ENCODE measurements around the gene MBD2.

MBD2 gene

DNA sequence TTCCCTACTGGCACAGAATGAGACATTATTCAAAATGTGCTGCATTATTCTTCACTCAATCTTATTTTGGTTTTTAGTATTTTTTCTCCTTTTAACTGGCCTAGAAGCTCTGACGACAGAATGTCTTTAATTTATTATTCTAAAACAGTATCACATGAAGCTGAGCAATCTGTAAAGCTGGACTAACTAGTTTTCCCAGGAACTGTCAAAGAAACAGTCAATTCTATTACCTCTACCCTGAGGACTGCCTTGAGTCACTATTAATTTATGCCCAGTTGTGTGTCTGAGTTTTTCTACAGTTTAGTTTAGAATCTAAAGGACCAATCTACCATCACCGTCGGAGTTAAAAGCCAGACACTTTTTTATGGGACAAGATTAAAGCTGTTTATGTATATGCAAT is 31.6 kb downstream of the MBD2 start:
- no peak for DNase-seq

GRCh38 chr18:54192415-54192814 is 32.1 kb downstream of the MBD2 start:
- no peak for DNase-seq

- no peak for DNase-seq
Measured at GRCh38 chr18:54191352-54191751, 33.1 kb downstream of the MBD2 start.

- DNase-seq: no peak
Measured at GRCh38 chr18:54187372-54187771, 37.1 kb downstream of the MBD2 start.

DNA sequence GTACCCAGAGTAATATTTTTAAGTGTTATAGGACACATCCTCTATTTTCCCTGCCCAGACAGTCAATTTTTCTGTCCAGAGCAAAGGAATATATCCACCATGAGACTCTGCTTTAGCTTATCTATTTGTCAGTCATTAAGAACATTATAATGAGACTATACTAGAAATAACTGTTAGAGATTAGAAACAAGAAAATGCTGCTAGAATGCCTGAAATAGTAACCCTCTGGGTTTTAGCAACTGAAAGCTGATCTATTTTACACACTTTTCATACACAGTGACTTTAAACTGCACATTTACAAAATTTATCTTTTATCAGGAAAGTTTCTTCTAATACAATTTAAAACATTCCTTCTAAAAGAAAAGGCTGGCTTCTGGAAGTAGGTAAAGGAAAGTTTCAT is 39.6 kb downstream of the MBD2 start:
- no peak for DNase-seq

- no peak for DNase-seq
Measured at GRCh38 chr18:54183390-54183789, 41.1 kb downstream of the MBD2 start.

- DNase-seq: no peak
Measured at GRCh38 chr18:54181856-54182602, 42.4 kb downstream of the MBD2 start.

DNA sequence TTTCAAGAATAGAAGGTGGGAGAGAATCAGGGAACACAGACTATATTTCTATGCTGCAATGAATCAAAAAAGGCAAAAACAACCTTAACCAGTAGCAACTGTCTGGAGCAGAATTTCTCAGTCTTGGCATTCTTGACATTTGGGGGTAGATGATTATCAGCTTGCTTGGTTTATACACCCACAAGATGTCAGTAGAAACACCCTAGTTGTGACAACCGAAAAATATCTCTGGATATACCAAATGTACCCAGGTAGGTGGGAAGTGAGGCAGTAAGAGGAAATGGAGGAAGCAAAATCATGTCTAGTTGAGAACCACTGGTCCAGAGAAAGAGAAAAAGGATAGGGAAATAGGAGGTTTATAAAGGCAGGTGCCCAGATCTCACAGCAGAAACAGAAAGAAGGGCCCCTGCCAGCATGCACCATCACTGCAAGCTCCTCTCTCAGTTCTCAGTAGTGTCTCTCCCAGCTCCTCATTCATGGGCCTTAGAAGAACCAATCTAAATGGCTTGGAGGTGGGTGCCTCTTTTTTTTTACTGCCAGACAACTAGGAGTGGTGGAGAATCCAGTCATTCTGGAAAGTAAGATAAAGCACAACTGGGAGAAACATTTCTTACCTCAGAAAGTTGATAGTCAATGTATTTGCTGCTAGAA is 50.4 kb downstream of the MBD2 start:
- DNase-seq: no peak

- DNase-seq: no peak
Measured at GRCh38 chr18:54173250-54173649, 51.2 kb downstream of the MBD2 start.

DNA sequence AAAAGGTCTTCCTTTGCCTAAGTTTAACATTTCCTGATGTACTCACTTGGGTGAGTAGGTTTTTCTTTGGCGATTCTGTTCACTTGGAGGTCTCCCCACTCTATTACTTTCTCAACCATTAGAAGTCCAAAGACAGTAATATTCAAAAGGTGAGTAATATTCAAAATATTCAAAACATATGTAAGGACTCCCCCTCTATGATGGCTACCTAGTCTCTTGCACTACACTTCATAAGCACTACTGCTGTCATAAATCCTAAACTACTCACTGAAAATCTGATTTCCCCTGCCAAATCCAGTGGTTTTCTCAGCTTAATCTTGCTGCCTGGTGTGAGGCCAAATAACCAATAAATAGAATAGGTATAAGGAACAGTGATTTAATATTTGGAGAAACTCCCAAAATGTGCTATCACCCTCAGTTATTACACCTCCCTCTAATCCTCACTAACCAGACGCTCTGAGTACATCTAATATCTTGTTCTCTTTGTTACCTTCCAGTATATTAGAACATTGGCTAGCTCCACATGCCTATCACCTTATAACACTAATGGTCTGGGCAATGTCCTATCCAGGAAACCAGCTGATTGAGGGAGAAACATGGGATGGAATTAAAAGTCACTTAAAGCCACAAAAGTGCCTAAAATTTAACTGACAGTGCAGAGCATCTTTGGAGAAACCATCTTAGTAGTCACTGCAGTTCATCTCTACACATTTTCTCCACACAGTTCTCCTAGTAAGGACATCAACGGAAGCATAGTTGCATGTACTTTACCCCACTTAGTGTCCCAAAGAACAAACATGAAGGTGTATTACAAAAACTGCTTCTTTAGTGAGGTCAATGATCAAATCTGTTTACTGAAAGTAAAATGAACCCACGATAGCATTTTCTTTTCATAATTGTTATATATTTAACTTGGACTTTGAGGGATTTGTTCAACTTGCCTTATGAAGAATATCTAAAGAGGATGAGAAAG is 54.8 kb downstream of the MBD2 start:
- no peak for DNase-seq

DNA sequence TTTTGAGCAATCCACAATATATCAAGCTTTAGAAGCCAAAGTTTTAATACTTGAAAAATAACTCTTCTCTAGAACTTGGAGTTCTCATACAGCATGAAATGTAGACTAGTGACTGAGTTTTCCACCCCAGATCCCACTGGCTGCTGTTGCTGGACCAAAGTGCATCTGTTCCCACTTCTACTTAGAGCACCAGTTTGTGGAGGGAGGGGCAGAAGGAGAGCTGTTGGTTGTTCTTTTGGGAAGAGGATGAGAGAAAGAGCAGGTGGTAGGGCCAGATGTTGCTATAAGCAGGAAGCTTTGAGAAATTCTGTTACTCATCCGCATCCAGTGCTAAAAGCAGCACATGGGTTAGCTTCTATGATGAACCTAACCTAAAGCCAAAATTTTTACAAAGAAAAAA is 59.0 kb downstream of the MBD2 start:
- no peak for DNase-seq

DNA sequence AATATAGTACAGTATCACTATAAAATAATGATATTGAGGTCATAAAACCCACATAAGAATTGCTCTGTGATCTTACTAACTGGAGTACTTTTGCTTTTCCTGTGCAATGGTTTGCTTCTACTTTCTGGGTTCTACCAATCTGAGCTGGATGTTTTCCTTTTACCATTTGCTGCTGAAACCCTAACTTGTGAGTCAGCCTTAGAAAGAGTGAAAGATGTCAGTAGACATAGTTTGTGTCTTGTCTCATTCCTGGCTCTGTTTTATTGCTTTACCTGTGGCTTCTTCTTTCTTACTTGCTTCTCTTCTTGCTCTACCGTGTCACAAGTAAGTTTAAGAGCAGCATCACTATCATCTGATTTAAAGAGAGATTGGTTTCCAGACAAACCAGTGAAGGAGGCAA is 61.0 kb downstream of the MBD2 start:
- DNase-seq: no peak

DNA sequence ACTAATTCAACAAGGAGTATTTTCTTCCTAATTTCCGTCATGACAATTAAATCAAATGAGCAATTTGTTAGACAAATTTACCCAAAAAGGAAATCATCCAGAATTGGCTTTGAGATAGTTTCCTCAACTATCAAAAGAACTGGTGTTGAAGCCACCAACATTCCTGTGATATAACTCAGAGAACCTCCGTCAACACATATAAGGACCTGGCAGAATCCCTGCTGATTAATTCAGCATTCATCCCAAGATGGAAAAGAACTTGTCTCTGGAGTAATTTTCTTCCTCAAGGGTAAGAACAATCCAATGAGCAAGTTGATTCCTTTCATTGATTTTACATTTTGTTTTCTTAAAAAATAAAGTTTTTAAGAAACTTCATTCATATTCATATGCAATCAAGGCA is 62.0 kb downstream of the MBD2 start:
- DNase-seq: no peak

DNA sequence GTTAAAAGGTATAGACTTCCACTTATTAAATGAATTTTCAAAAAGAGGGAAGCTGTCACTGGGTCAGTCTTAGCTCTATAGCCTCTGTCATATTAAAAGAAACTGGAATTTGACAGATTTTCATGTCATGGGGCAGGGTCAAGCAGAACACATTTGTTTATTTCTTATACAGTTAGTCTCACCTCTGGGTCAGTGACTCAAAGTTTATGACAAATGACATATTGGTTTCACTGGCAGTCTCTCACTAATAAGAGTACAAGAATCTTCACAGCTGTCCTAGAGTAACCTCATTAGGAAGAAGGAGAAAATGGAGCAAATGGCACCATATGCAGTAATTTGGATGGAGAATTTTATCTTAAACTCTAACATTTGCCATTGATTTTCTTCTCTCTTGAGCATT is 63.2 kb downstream of the MBD2 start:
- no peak for DNase-seq

DNA sequence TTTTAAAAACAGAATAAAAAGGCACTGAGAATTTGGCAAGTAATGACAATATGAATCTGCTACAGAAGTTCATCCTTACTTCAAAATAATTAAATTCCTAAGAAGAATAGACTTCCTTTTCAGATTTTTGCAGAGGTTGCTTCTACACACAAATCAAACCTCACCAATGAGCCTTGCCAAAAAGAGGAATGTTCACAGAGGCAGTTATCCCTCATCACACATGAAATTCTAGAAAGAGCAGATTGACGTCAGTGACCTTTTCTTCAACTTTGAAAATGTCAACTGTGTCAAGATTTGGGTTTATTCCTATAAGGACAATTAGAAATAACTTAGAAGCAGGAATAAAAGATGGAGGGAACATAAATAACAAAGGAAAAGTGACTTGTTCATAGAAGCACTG is 64.6 kb downstream of the MBD2 start:
- no peak for DNase-seq

DNA sequence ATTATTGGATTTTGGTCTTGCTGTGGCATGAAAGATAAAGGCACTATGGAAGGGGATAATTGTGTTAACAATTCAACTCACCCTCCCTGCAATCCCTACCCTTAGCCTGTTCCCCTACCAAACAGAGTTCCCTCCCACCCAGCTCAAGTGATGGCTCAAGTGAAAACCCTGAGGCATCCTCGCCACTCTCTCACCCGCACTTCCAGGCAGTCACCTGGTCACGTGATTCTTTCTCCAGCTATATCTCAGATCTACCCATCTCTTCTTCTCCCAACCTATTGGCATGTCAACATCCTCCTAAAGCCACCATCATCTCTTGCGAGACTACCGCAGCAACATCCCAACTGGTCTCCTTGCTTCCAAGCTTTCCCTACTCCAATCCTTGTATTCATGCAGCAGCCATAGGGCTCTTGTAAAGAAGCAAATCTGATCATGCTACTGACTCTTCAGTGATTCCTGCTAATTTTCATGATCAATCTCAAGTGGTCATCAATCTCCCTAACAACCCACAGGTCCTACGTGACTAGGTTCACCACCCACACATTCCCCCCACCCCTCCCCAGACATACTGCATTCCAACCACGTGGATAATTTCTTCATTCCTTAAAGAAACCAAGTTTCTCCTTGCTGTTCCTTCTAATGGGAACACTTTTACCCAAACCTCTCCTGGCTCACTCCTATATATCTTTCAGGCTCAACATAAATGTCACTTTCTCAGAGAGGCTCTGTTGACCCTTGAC is 66.7 kb downstream of the MBD2 start:
- DNase-seq: no peak

- DNase-seq: no peak
Measured at GRCh38 chr18:54155412-54155811, 69.1 kb downstream of the MBD2 start.

GRCh38 chr18:54154231-54154630 is 70.2 kb downstream of the MBD2 start:
- DNase-seq: no peak

- DNase-seq: no peak
Measured at GRCh38 chr18:54151376-54151775, 73.1 kb downstream of the MBD2 start.

DNA sequence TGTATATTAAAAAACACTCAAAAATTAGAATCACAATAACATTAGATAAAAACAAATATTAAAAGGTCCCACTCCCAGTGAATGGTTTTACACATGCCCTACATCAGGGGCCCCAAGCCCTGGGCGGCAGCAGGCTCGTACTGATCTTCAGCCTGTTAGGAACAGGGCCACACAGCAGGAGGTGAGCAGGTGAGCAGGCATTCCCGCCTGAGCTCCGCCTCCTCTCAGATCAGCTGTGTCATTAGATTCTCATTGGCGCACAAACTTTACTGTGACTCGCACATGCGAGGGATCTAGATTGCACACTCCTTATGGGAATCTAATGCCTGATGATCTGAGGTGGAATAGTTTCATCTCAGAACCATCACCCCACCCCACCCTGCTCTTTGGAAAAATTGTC is 74.2 kb downstream of the MBD2 start:
- no peak for DNase-seq

- DNase-seq: no peak
Measured at GRCh38 chr18:54149078-54149697, 75.3 kb downstream of the MBD2 start.

DNA sequence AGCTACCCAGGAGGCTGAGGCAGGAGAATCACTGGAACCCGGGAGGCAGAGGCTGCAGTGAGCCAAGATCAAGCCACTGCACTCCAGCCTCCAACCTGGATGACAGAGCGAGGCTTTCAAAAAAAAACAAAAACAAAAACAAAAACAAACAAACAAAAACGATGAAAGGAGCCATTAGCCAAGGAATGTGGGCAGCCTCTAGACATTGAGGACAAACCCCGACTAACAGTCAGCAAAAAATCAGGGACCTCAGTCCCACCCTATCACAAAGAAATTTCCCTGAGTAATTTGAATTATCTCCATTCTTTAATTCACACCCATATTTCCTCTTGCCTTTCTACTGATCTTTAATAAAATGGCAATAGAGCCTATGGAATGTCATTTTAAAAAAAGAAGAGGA is 75.8 kb downstream of the MBD2 start:
- DNase-seq: no peak

Data from femur (tissue), 1 donor.